A673 (cell line): Measurements from ENCODE around the gene TBC1D9. TPM values are rescaled to one million over a fixed set of nuclear protein-coding genes. Genes with fewer than 3 reads are reported as not detected.

Experiments used
- Bru-seq: library from RNA; stranded (reverse); fragments of 400-500 nt; gene quantifications from one replicate; lab custom pipeline; 2021; lab: Mats Ljungman, UMichigan
- BruChase-seq, 2 experiments: library from RNA; stranded (reverse); fragments of 400-500 nt; gene quantifications; one replicate each; lab custom pipeline; 2021; lab: Mats Ljungman, UMichigan
- BruUV-seq: library from RNA; stranded (reverse); fragments of 400-500 nt; replicated peaks from 2 replicates; lab custom pipeline; 2021; lab: Mats Ljungman, UMichigan
- CTCF ChIA-PET: fragments of 300-600 bp; sonication (Branson Sonifier 250); formaldehyde crosslinking; loops from one replicate; lab custom pipeline; 2022; ENCODE audit warnings: antibody characterized with exemption; lab: Charles Lee
- POLR2A ChIA-PET: fragments of 300-600 bp; sonication (Branson Sonifier 250); formaldehyde crosslinking; loops from one replicate; lab custom pipeline; 2022; ENCODE audit warnings: antibody characterized with exemption; ENCODE audit not compliant: low non-redundant PET; lab: Charles Lee
- DNase-seq: peaks from one replicate; pipeline ENCODE4 v3.0.0-alpha.2; 2015; ENCODE audit warnings: low spot score
- H3K27ac ChIP-seq: fragments of 200-600 bp; sonication (generic); 2 replicates; pipeline ENCODE4 v1.5.1; 2016; ENCODE audit warnings: mixed run types, low read depth, mild to moderate bottlenecking, mixed read lengths, antibody characterized with exemption, low read length; ENCODE audit not compliant: poor library complexity, severe bottlenecking
- H3K27me3 ChIP-seq: fragments of 200-600 bp; sonication (generic); replicated peaks from 2 replicates; pipeline ENCODE4 v1.6.1; 2017; ENCODE audit warnings: mixed run types, low read depth, mild to moderate bottlenecking, mixed read lengths, antibody characterized with exemption, low read length; ENCODE audit not compliant: insufficient read depth, poor library complexity
- H3K36me3 ChIP-seq: fragments of 200-600 bp; sonication (generic); 2 replicates; pipeline ENCODE4 v1.6.1; 2016; ENCODE audit warnings: mixed run types, mild to moderate bottlenecking, mixed read lengths, antibody characterized with exemption, low read length; ENCODE audit not compliant: insufficient read depth, poor library complexity, severe bottlenecking
- H3K4me1 ChIP-seq: fragments of 200-600 bp; sonication (generic); 2 replicates; pipeline ENCODE4 v1.6.1; 2017; ENCODE audit warnings: mixed run types, mild to moderate bottlenecking, mixed read lengths, antibody characterized with exemption, low read length; ENCODE audit not compliant: insufficient read depth, poor library complexity, severe bottlenecking
- H3K4me3 ChIP-seq: fragments of 200-600 bp; sonication (generic); 2 replicates; pipeline ENCODE4 v1.5.1; 2016; ENCODE audit warnings: low read depth, mixed run types, mild to moderate bottlenecking, mixed read lengths, low read length; ENCODE audit not compliant: poor library complexity, severe bottlenecking
- H3K9me3 ChIP-seq: fragments of 200-600 bp; sonication (generic); 2 replicates; pipeline ENCODE4 v1.6.1; 2016; ENCODE audit warnings: mixed run types, low read depth, mild to moderate bottlenecking, mixed read lengths, antibody characterized with exemption, low read length; ENCODE audit not compliant: poor library complexity, severe bottlenecking
- EZH2 ChIP-seq: fragments of 200-600 bp; sonication (generic); IDR thresholded peaks from 2 replicates; pipeline ENCODE4 v1.6.1; 2017; ENCODE audit warnings: borderline replicate concordance, low read depth, mild to moderate bottlenecking, mixed read lengths, antibody characterized with exemption, low read length; ENCODE audit not compliant: poor library complexity, severe bottlenecking
- intact Hi-C: fragments of 100-400 bp; cut with micrococcal nuclease; formaldehyde crosslinking; loops from one replicate; pipeline ENCODE4 v1.10.0; 2022; ENCODE audit not compliant: unreplicated experiment
- long read RNA-seq: library from polyadenylated mRNA; stranded (forward); transcript quantifications from one replicate; pipeline ENCODE4 v2.0.0, GENCODE V29; 2022
- total RNA-seq: library from RNA; stranded (reverse); gene quantifications from 2 replicates; pipeline ENCODE4 v1.2.3, GENCODE V29; 2021
- TF ChIP-seq, protein P1 (sequence below): fragments of 300-800, 200-600 bp; sonication (generic); conservative IDR thresholded peaks from 2 replicates; pipeline ENCODE4 v1.5.1; 2017; ENCODE audit warnings: low read depth, mild to moderate bottlenecking, antibody characterized with exemption, low read length, moderate library complexity, mixed read lengths

Gene TBC1D9
- total RNA-seq, result 20.6 and 22.4 TPM in 2 replicates
- percentile 84 among the genes with signal in this experiment for Bru-seq, nascent RNA
- percentile 71 among the genes with signal in this experiment for BruChase-seq, experiment 1, labeled RNA remaining after a 2-hour chase
- percentile 68 among the genes with signal in this experiment for BruChase-seq, experiment 2, labeled RNA remaining after a 6-hour chase
- long read RNA-seq, full-length matches to known transcripts, result 4 of 16 reads
- long read RNA-seq, partial matches to known transcripts, result 4 of 16 reads
- long read RNA-seq, other reads (novel, unspliced or antisense), result 8 of 16 reads

DNA sequence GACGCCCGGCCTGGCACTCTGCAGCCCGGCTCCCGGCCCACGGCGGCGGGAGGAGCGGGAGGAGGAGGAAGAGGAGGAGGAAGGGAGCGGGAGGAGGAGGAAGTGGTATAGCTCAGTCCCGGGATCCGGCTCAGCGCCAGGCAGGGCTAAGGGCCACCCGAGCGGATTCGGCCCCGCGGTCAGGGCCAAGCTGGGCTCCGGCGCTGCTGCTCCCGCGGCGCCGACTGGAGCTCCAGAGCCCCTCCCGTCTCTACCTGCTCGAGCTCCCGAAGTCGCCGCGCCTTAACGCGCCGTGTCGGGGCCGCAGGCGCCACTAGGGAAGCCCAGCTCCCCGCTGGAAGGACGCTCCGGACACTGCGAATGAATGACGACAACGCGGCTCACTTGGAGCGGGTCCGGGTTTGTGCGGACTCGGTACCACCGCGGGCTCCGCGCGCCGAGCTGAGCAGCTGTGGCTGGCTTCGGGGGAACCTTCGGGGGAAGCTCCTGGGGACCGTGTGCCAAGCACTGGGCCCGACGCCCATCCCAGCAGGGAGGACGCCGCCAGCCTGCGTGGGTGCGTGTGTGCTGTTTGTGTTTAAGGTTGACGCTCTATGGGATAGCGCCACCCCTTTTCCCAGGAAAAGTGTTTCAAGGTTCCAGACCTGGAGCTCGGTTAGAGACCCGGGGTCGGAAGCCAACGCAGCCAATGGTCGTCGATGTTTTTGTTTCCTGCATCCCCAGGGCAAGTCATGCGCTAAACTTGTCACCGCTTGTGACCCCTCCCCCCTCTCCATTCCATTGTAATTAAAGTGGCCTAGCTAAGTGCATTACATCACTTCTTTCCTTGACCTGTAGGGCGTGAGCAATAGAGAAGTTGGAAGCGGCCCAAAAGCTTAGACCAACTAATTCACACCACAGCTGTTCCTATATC is at the start of gene TBC1D9:
TSS of gene TBC1D9 (minus strand) at position 67 of the 913 bp plus-strand sequence. CDS start 340 bp downstream, outside the sequence.
- TF ChIP-seq, protein P1, sequence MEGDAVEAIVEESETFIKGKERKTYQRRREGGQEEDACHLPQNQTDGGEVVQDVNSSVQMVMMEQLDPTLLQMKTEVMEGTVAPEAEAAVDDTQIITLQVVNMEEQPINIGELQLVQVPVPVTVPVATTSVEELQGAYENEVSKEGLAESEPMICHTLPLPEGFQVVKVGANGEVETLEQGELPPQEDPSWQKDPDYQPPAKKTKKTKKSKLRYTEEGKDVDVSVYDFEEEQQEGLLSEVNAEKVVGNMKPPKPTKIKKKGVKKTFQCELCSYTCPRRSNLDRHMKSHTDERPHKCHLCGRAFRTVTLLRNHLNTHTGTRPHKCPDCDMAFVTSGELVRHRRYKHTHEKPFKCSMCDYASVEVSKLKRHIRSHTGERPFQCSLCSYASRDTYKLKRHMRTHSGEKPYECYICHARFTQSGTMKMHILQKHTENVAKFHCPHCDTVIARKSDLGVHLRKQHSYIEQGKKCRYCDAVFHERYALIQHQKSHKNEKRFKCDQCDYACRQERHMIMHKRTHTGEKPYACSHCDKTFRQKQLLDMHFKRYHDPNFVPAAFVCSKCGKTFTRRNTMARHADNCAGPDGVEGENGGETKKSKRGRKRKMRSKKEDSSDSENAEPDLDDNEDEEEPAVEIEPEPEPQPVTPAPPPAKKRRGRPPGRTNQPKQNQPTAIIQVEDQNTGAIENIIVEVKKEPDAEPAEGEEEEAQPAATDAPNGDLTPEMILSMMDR, result no peak
- TF ChIP-seq EZH2, result no peak
- intact Hi-C loops, result no loop called here
- peak; percentile 83 for DNase-seq
- Histone ChIP-seq H3K27me3 (no peaks in the 10 kb centered on the region), H3K9me3 (no peaks in the 10 kb centered on the region), H3K36me3 (no peaks in the 10 kb centered on the region), H3K4me3 (peak within 1 kb of the TSS; percentile 89), H3K4me1 (peaks cover 21% of the 10 kb centered on the region), H3K27ac (peak within 1 kb of the TSS; percentile 89)
- ChIA-PET POLR2A (no interaction called here), CTCF (interaction anchor here (0.7 to 1.1 kb wide), 2 partner anchors 34 to 94 kb away, joined by 3 to 4 read pairs; no protein-coding TSS in a partner anchor)
- TSS peak; percentile 43 for BruUV-seq

DNA sequence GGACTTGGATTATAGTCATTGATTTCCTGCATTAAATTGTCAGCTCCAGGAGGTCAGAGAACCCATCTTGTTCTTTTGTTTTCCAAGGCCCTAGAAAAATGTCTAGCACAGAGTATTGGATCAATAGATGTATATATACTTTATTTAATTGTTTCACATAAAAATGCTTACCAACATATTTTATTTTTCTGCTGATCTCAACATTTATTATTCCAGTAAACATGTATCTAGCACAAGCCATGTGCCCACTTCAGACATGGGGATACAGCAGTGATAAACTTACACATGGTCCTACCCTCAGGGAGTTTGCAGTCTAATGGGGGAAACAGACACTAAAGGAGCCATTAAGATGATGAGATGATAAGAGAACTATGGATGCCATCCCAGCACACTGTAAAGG is 49.1 kb upstream of the TBC1D9 start:
- POLR2A ChIA-PET, result no interaction called here
- TF ChIP-seq, protein P1, result no peak
- no peak for TF ChIP-seq EZH2
- H3K4me1 ChIP-seq, result no peaks in the 10 kb centered on the region

DNA sequence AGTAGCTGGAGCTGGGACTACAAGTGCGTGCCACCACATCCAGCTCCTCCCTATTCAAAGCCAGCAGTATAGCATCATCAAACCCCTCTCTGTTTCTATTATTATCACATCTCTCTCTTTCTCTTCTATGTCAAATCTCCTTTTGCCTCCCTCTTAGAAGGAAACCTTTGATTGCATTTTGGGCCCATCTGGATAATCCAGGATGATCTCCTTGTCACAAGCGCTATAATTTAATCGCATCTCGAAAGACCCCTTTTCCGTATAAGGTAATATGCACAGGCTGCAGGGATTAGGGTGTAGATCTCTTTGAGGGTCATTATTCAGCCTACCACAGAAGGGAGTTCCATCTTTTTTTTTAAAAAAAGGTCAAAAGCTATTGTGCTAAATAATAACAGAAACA is 46.4 kb upstream of the TBC1D9 start:
- ChIA-PET CTCF (no interaction called here), POLR2A (no interaction called here)

More for the DNA sequence above, 49.1 kb upstream of the TBC1D9 start:
- CTCF ChIA-PET, result no interaction called here
- no peak overlapping the region for H3K4me3 ChIP-seq
- intact Hi-C loops, result no loop called here
- no peak overlapping the region for H3K27ac ChIP-seq
- BruUV-seq, result no TSS peak
- H3K9me3 ChIP-seq, result no peaks in the 10 kb centered on the region
- H3K27me3 ChIP-seq, result no peaks in the 10 kb centered on the region
- H3K36me3 ChIP-seq, result no peaks in the 10 kb centered on the region
- no peak for DNase-seq

More for the DNA sequence above, 46.4 kb upstream of the TBC1D9 start:
- H3K36me3 ChIP-seq, result no peaks in the 10 kb centered on the region
- no peaks in the 10 kb centered on the region for H3K4me1 ChIP-seq
- no peak overlapping the region for H3K27ac ChIP-seq
- intact Hi-C loops, result no loop called here
- DNase-seq, result no peak
- no peak overlapping the region for H3K4me3 ChIP-seq
- H3K27me3 ChIP-seq, result no peaks in the 10 kb centered on the region
- no peaks in the 10 kb centered on the region for H3K9me3 ChIP-seq
- no peak for TF ChIP-seq EZH2
- TF ChIP-seq, protein P1, result no peak
- no TSS peak for BruUV-seq
